CD14-positive monocyte (primary cell): ENCODE results near the gene IL15RA. TPM values are rescaled to one million over a fixed set of nuclear protein-coding genes. Genes with fewer than 3 reads are reported as not detected.
"Not testable (repeated sequence)": the region's sequence is repeated elsewhere in the genome, so short reads cannot be mapped to it uniquely, and the experiment has no call there.

Experiments used
- DNase-seq, 3 donors: peaks; one replicate each; pipeline ENCODE4 v3.0.0-alpha.2; 2011 to 2022
- H2AFZ ChIP-seq: 2 replicates; pipeline ENCODE4 v1.6.0; 2012; ENCODE audit warnings: mild to moderate bottlenecking, low read depth, low read length, inconsistent platforms; ENCODE audit not compliant: insufficient read depth, poor library complexity, severe bottlenecking
- H3K27ac ChIP-seq, 2 donors: 1 replicate in 1 of 2; 2 replicates in 1 of 2; pipeline ENCODE4 v1.5.1; 2012 to 2013; ENCODE audit warnings: low read length in 2 of 2, control low read depth in 1 of 2, inconsistent platforms in 1 of 2, low read depth in 1 of 2, mild to moderate bottlenecking in 1 of 2
- H3K27me3 ChIP-seq, 2 donors: one replicate each; pipeline versions ENCODE4 v1.6.0 to v1.6.1; 2011 to 2013; ENCODE audit warnings: low read length in 2 of 2; ENCODE audit not compliant: control insufficient read depth in 2 of 2, insufficient read depth in 2 of 2
- H3K36me3 ChIP-seq, 2 donors: replicated peaks in 1 of 2; 1 replicate in 1 of 2; 2 replicates in 1 of 2; pipeline versions ENCODE4 v1.5.1 to v1.6.1; 2012 to 2013; ENCODE audit warnings: low read length in 2 of 2, control low read depth in 1 of 2, inconsistent platforms in 1 of 2, mild to moderate bottlenecking in 1 of 2; ENCODE audit not compliant: insufficient read depth in 2 of 2, control insufficient read depth in 1 of 2
- H3K4me1 ChIP-seq, 2 donors: 1 replicate in 1 of 2; 2 replicates in 1 of 2; pipeline versions ENCODE4 v1.5.1 to v1.6.1; 2012 to 2013; ENCODE audit warnings: low read length in 2 of 2, control low read depth in 1 of 2, inconsistent platforms in 1 of 2, mild to moderate bottlenecking in 1 of 2, moderate library complexity in 1 of 2; ENCODE audit not compliant: insufficient read depth in 2 of 2, control insufficient read depth in 1 of 2
- H3K4me2 ChIP-seq: replicated peaks from 2 replicates; pipeline ENCODE3; 2012; ENCODE audit warnings: low read length, moderate library complexity, mild to moderate bottlenecking; ENCODE audit not compliant: poor library complexity, severe bottlenecking; ENCODE audit errors: extremely low read depth
- H3K4me3 ChIP-seq, 3 experiments: fragments of 200-600 bp in 1 of 3; sonication (generic) in 1 of 3; replicated peaks in 1 of 3; 1 replicate in 2 of 3; 2 replicates in 1 of 3; pipeline ENCODE4 v1.5.1; 2011 to 2013; ENCODE audit warnings: low read length in 3 of 3, mild to moderate bottlenecking in 3 of 3, control low read depth in 2 of 3, low read depth in 2 of 3, inconsistent platforms in 1 of 3, moderate library complexity in 1 of 3
- H3K79me2 ChIP-seq: 2 replicates; pipeline ENCODE4 v1.6.0; 2012; ENCODE audit warnings: mild to moderate bottlenecking, control low read depth, inconsistent platforms, low read length, moderate library complexity; ENCODE audit not compliant: insufficient read depth
- H3K9ac ChIP-seq: 2 replicates; pipeline ENCODE4 v1.6.0; 2017; ENCODE audit warnings: low read length, mild to moderate bottlenecking; ENCODE audit not compliant: insufficient read depth, poor library complexity, severe bottlenecking
- H3K9me3 ChIP-seq, 2 donors: replicated peaks in 1 of 2; 1 replicate in 1 of 2; 2 replicates in 1 of 2; pipeline versions ENCODE4 v1.5.1 to v1.6.1; 2012 to 2013; ENCODE audit warnings: low read length in 2 of 2, control low read depth in 1 of 2; ENCODE audit not compliant: control insufficient read depth in 1 of 2, insufficient read depth in 1 of 2
- H4K20me1 ChIP-seq: 2 replicates; pipeline ENCODE4 v1.6.0; 2012; ENCODE audit warnings: mild to moderate bottlenecking, low read length, control low read depth, moderate library complexity; ENCODE audit not compliant: insufficient read depth
- H3K27ac Mint-ChIP-seq, 7 donors: one replicate each; pipeline ENCODE4 v1.8.0; 2020; ENCODE audit warnings: mild to moderate bottlenecking in 7 of 7, mixed read lengths in 7 of 7, moderate library complexity in 6 of 7, inconsistent platforms in 2 of 7
- H3K27me3 Mint-ChIP-seq, 3 donors: one replicate each; pipeline ENCODE4 v1.8.0; 2021 to 2022; ENCODE audit warnings: low read depth in 3 of 3, mild to moderate bottlenecking in 3 of 3, mixed read lengths in 3 of 3, moderate library complexity in 3 of 3, inconsistent platforms in 1 of 3
- H3K36me3 Mint-ChIP-seq, 2 donors: one replicate each; pipeline ENCODE4 v1.8.0; 2020; ENCODE audit warnings: mixed read lengths in 2 of 2, inconsistent platforms in 1 of 2, mild to moderate bottlenecking in 1 of 2
- H3K4me1 Mint-ChIP-seq: one replicate; pipeline ENCODE4 v1.8.0; 2020; ENCODE audit warnings: mild to moderate bottlenecking, mixed read lengths
- H3K4me3 Mint-ChIP-seq, 2 donors: one replicate each; pipeline ENCODE4 v1.8.0; 2020; ENCODE audit warnings: mild to moderate bottlenecking in 2 of 2, mixed read lengths in 2 of 2, moderate library complexity in 1 of 2
- H3K9me3 Mint-ChIP-seq, 7 donors: one replicate each; pipeline ENCODE4 v1.8.0; 2020 to 2022; ENCODE audit warnings: mixed read lengths in 7 of 7, mild to moderate bottlenecking in 6 of 7, moderate library complexity in 6 of 7, inconsistent platforms in 2 of 7
- WGBS: methylation state at CpG from one replicate; pipeline ENCODE4 v1.1.5; 2013; ENCODE audit warnings: missing lambda C conversion rate; ENCODE audit not compliant: insufficient coverage; 5-methylcytosine and 5-hydroxymethylcytosine counted together
- intact Hi-C, 2 donors: fragments of 100-400 bp; cut with micrococcal nuclease; formaldehyde crosslinking; loops; one replicate each; pipeline versions ENCODE4 v1.15.0 to v1.15.1; 2023
- polyA plus RNA-seq, 3 donors: library from polyadenylated mRNA; depleted of rRNA in 1 of 3; unstranded in 2 of 3; stranded (reverse) in 1 of 3; fragments of 300-500 nt in 2 of 3; fragments of >200 nt in 1 of 3; fragmentation: Illumina TruSeq in 2 of 3; gene quantifications; 1 replicate in 2 of 3; 2 replicates in 1 of 3; pipeline ENCODE4 v1.2.3, GENCODE V29; 2012 to 2021
- TF ChIP-seq, protein P1 (sequence below): fragments of 200-600 bp; IDR thresholded peaks from one replicate; pipeline ENCODE4 v1.8.0; 2022; ENCODE audit warnings: antibody characterized with exemption, mild to moderate bottlenecking

IL15RA gene
- polyA plus RNA-seq, 3 donors, result 12.4 to 23.1 (median 12.6) TPM

DNA sequence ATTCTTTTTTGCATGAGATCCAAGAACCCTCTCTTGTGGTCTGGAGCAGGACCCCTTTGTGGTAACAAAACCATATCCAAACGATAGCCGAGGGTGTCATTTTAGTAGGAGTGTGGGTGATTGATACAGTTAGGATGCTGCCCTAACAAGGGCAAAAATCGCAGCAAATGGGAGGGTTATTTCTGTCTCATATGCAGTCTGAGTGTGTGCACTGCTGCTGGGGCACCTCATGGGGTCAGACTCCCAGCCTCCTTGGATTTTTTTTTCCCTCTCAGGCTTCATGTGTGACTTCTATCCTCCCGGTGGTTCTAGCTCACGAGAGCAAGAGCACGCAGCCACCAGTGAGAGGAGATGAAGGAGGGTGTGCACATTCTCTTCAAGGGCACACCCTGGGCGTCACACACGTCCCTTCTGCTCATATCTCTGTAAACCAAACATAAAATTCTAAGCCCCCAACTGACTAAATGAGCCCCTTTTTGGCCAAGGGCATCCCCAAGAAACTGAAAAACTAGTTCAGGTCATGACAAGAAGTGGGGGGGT lies 28.6 kb upstream of the IL15RA start:
- Mint-ChIP-seq H3K36me3 (no peaks in the 10 kb centered on the region), H3K4me1 (peaks cover 4% of the 10 kb centered on the region), H3K4me3 (no peak overlapping the region), H3K27me3 (peaks cover 4 to 6% (median 5%) of the 10 kb centered on the region in 3 donors), H3K27ac (no peak overlapping the region), H3K9me3 (peaks cover 2 to 12% (median 5%) of the 10 kb centered on the region in 7 donors)
- TF ChIP-seq, protein P1, sequence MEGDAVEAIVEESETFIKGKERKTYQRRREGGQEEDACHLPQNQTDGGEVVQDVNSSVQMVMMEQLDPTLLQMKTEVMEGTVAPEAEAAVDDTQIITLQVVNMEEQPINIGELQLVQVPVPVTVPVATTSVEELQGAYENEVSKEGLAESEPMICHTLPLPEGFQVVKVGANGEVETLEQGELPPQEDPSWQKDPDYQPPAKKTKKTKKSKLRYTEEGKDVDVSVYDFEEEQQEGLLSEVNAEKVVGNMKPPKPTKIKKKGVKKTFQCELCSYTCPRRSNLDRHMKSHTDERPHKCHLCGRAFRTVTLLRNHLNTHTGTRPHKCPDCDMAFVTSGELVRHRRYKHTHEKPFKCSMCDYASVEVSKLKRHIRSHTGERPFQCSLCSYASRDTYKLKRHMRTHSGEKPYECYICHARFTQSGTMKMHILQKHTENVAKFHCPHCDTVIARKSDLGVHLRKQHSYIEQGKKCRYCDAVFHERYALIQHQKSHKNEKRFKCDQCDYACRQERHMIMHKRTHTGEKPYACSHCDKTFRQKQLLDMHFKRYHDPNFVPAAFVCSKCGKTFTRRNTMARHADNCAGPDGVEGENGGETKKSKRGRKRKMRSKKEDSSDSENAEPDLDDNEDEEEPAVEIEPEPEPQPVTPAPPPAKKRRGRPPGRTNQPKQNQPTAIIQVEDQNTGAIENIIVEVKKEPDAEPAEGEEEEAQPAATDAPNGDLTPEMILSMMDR, result no peak
- H2AFZ ChIP-seq, result no peak overlapping the region
- H3K4me1 ChIP-seq, result no peaks in the 10 kb centered on the region
- H3K79me2 ChIP-seq, result no peaks in the 10 kb centered on the region
- H3K27ac ChIP-seq, result no peak overlapping the region
- intact Hi-C loops, result no loop called here
- WGBS, result 96% methylated on average over 3 of the region's 8 CpGs
- H3K36me3 ChIP-seq, result no peaks in the 10 kb centered on the region
- peaks cover 4% of the 10 kb centered on the region in 2 donors for H3K9me3 ChIP-seq
- DNase-seq, result no peak
- H3K4me3 ChIP-seq, result no peak overlapping the region
- H3K27me3 ChIP-seq, result no peaks in the 10 kb centered on the region
- no peak overlapping the region for H3K9ac ChIP-seq
- no peak overlapping the region for H3K4me2 ChIP-seq
- no peaks in the 10 kb centered on the region for H4K20me1 ChIP-seq

DNA sequence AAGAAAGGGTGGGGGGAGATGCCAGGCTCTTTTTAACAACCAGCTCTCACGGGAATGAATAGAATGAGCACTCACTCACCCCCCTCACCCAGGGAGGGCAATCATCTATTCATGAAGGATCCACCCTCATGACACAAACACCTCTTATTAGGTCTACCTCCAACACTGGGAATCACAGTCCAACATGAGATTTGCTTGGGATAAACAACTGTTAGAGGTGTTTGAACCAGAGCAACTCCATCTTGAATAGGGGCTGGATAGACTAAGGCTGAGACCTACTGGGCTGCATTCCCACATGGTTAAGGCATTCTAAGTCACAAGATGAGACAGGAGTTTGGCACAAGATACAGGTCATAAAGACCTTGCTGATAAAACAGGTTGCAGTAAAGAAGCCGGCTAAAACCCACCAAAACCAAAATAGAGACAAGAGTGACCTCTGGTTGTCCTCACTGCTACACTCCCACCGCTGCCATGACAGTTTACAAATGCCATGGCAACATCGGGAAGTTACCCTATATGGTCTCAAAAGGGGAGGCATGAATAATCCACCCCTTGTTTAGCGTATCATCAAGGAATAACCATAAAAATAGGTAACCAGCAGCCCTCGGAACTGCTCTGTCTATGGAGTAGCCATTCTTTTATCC lies 27.9 kb upstream of the IL15RA start:
- H3K9me3 ChIP-seq, H3K9ac ChIP-seq, H4K20me1 ChIP-seq, H3K36me3 ChIP-seq, H3K79me2 ChIP-seq, intact Hi-C loops, H3K4me3 ChIP-seq, H3K4me2 ChIP-seq, H3K27ac ChIP-seq, DNase-seq, H3K4me1 Mint-ChIP-seq, H3K36me3 Mint-ChIP-seq, H3K27me3 ChIP-seq, H3K4me1 ChIP-seq, H2AFZ ChIP-seq, H3K27me3 Mint-ChIP-seq, H3K4me3 Mint-ChIP-seq: not testable (repeated sequence)
- Mint-ChIP-seq H3K9me3 (peaks cover 2 to 12% (median 5%) of the 10 kb centered on the region in 7 donors), H3K27ac (peak overlapping the region in 1 of 7 donors; percentile 32)
- WGBS, result 86% methylated on average over 2 of the region's 6 CpGs
